ENCODE data around the gene AXIN1. TPM values are rescaled to one million over a fixed set of nuclear protein-coding genes. Genes with fewer than 3 reads are reported as not detected.

The AXIN1 gene
- total RNA-seq, 1 experiment from 2014 or later, result 26.9 TPM

DNA sequence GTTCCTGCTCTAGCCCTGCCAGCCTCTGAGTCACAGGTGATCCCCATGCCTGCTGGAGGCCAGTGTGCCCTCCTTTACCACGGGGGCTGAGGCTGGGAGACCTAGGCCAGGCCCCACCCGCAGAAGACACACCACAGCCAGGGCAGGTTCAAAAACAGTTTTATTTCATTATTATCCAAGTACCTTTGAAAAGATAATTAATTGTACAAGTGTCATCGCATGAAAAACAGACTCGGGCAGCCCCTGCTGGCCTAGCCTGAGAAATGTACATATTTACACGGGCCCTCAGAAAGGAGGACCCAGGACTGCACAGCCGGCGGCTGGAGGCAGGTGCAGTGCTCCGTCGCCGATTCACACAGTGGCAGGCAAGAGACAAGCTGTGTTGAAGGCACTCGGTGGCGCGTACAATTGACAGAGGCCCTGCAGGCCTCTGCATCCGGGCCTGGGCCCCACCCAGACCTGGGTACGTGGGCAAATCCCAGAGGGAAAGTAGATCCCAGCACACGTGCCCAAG is 65.2 kb downstream of the AXIN1 start:
- ChIA-PET CTCF (no interaction called here), POLR2A (ENCODE audit: unreplicated experiment) (no interaction called here)
- no peaks in the 10 kb centered on the region for H3F3A ChIP-seq (ENCODE audit: low read length, unreplicated experiment)
- no peak overlapping the region for H3K9ac ChIP-seq (ENCODE audit: low read length)
- H4K20me1 ChIP-seq (ENCODE audit: low read length), result no peaks in the 10 kb centered on the region
- H3K9me3 ChIP-seq (ENCODE audit: low read length), result no peaks in the 10 kb centered on the region
- DNase-seq, result no peak
- no TSS peak for BruUV-seq (replicated peaks)
- H3K4me3 ChIP-seq (ENCODE audit: low read length), result no peak overlapping the region
- no peak for TF ChIP-seq EZH2phosphoT487 (IDR thresholded peaks at IDR 0.05; ENCODE audit: borderline replicate concordance, low read length)
- TF ChIP-seq CTCF (conservative IDR thresholded peaks at IDR 0.05; ENCODE audit: low read depth, low read length), result no peak; the same call in 1 of the 2 replicates
- TF ChIP-seq EZH2 (IDR thresholded peaks at IDR 0.05; ENCODE audit: low read length, unreplicated experiment), result no peak
- no peak overlapping the region for H3K4me2 ChIP-seq (ENCODE audit: low read length)
- H3K9me2 ChIP-seq (replicated peaks; ENCODE audit: low read length), result no peaks in the 10 kb centered on the region
- H3K4me1 ChIP-seq (ENCODE audit: insufficient read depth, low read length), result no peaks in the 10 kb centered on the region
- H3K79me2 ChIP-seq (ENCODE audit: low read length), result no peaks in the 10 kb centered on the region
- intact Hi-C loops (cut with micrococcal nuclease), result no loop called here
- H3K36me3 ChIP-seq (ENCODE audit: low read depth, low read length), result no peaks in the 10 kb centered on the region; the same call in 1 of the 2 replicates
- H3K27ac ChIP-seq (ENCODE audit: low read length), result no peak overlapping the region
- peak; percentile 29; the same call in 1 of the 2 replicates for ATAC-seq
- no peaks in the 10 kb centered on the region for H3K27me3 ChIP-seq (ENCODE audit: low read length)
- no peak overlapping the region for H2AFZ ChIP-seq (ENCODE audit: low read length)

GRCh38 chr16:286491-287297 is 65.8 kb downstream of the AXIN1 start:
- Histone ChIP-seq H2AFZ (ENCODE audit: low read length) (no peak overlapping the region), H3K27ac (ENCODE audit: low read length) (no peak overlapping the region), H3K9ac (ENCODE audit: low read length) (no peak overlapping the region), H3K9me2 (replicated peaks; ENCODE audit: low read length) (no peaks in the 10 kb centered on the region), H3K27me3 (ENCODE audit: low read length) (0 out of 2 replicates have a peak, but pooled peaks cover under 1% of the 10 kb centered on the region), H3K36me3 (ENCODE audit: low read depth, low read length) (no peaks in the 10 kb centered on the region; the same call in 1 of the 2 replicates), H3K9me3 (ENCODE audit: low read length) (no peaks in the 10 kb centered on the region), H4K20me1 (ENCODE audit: low read length) (no peaks in the 10 kb centered on the region), H3K4me1 (ENCODE audit: insufficient read depth, low read length) (no peaks in the 10 kb centered on the region), H3K4me3 (ENCODE audit: low read length) (no peak overlapping the region), H3F3A (ENCODE audit: low read length, unreplicated experiment) (no peaks in the 10 kb centered on the region), H3K79me2 (ENCODE audit: low read length) (no peaks in the 10 kb centered on the region), H3K4me2 (ENCODE audit: low read length) (no peak overlapping the region)
- ATAC-seq, result no peak
- ChIA-PET POLR2A (ENCODE audit: unreplicated experiment) (no interaction called here), CTCF (no interaction called here)
- DNase-seq, result no peak
- no TSS peak for BruUV-seq (replicated peaks)
- TF ChIP-seq CTCF (conservative IDR thresholded peaks at IDR 0.05; ENCODE audit: low read depth, low read length) (no peak), EZH2 (IDR thresholded peaks at IDR 0.05; ENCODE audit: low read length, unreplicated experiment) (no peak), EZH2phosphoT487 (IDR thresholded peaks at IDR 0.05; ENCODE audit: borderline replicate concordance, low read length) (no peak)
- intact Hi-C loops (cut with micrococcal nuclease), result no loop called here

Measured in PC-3 (cell line).